ENCODE results near the gene DISP1.

DNA sequence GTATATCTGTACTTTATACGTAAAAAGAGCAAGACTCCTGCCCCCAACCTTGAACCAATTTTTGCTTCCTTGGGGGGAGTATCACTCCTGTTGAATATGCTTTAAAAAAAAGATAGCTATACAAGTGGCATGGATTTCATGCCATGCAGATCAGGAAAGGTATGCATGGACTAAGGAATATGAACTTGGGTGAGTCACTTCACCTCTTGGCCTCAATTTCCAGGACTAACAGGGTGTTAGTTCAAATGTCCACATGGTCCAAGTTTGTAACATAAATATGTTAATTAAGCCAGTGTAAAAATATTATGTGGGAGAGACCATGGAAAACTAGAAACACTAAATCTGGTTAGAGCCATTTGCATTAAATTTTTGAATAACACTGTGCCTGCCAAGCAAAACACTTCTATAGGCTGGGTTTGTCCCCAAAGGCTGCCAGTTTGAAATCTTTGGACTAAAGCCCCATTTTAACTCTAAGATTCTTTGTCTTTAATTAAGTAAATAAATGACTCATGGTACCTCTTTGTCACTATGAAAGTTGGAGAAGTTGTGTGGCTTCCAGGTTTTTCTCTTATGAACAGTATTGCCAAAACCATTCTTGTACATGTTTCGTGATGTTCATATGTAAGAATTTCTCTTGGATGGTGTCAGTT, 44.7 kb upstream of the DISP1 start:
- TF ChIP-seq, protein P1, sequence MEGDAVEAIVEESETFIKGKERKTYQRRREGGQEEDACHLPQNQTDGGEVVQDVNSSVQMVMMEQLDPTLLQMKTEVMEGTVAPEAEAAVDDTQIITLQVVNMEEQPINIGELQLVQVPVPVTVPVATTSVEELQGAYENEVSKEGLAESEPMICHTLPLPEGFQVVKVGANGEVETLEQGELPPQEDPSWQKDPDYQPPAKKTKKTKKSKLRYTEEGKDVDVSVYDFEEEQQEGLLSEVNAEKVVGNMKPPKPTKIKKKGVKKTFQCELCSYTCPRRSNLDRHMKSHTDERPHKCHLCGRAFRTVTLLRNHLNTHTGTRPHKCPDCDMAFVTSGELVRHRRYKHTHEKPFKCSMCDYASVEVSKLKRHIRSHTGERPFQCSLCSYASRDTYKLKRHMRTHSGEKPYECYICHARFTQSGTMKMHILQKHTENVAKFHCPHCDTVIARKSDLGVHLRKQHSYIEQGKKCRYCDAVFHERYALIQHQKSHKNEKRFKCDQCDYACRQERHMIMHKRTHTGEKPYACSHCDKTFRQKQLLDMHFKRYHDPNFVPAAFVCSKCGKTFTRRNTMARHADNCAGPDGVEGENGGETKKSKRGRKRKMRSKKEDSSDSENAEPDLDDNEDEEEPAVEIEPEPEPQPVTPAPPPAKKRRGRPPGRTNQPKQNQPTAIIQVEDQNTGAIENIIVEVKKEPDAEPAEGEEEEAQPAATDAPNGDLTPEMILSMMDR (IDR thresholded peaks at IDR 0.05), result no peak
- no peak for TF ChIP-seq POLR2AphosphoS5 (IDR thresholded peaks at IDR 0.05)
- TF ChIP-seq POLR2A (IDR thresholded peaks at IDR 0.05), result no peak
